Measurements from ENCODE around the gene KCNQ2.
A peak's percentile ranks its signal among the peaks of the same experiment; 100 is the strongest.

Gene KCNQ2

GRCh38 chr20:63434599-63435378, 37.7 kb downstream of the KCNQ2 start:
- DNase-seq: peak; percentile 59

- DNase-seq: no peak
These were observed 38.5 kb downstream of the KCNQ2 start for GRCh38 chr20:63433756-63434531.

- no peak for DNase-seq
These were observed 39.1 kb downstream of the KCNQ2 start for GRCh38 chr20:63433351-63433750.

GRCh38 chr20:63432577-63433325, 39.7 kb downstream of the KCNQ2 start:
- DNase-seq: no peak

GRCh38 chr20:63431944-63432343, 40.5 kb downstream of the KCNQ2 start:
- DNase-seq: no peak

GRCh38 chr20:63430891-63431290, 41.6 kb downstream of the KCNQ2 start:
- DNase-seq: no peak

GRCh38 chr20:63429992-63430391, 42.5 kb downstream of the KCNQ2 start:
- no peak for DNase-seq

GRCh38 chr20:63428906-63429575, 43.4 kb downstream of the KCNQ2 start:
- no peak for DNase-seq

GRCh38 chr20:63427724-63428330, 44.6 kb downstream of the KCNQ2 start:
- no peak for DNase-seq

GRCh38 chr20:63427206-63427605, 45.2 kb downstream of the KCNQ2 start:
- DNase-seq: no peak

GRCh38 chr20:63425846-63426485, 46.5 kb downstream of the KCNQ2 start:
- no peak for DNase-seq

GRCh38 chr20:63424613-63425012, 47.8 kb downstream of the KCNQ2 start:
- no peak for DNase-seq

GRCh38 chr20:63423751-63424150, 48.7 kb downstream of the KCNQ2 start:
- DNase-seq: no peak

- DNase-seq: no peak
These were observed 49.8 kb downstream of the KCNQ2 start for GRCh38 chr20:63422653-63423052.

GRCh38 chr20:63421913-63422312, 50.5 kb downstream of the KCNQ2 start:
- DNase-seq: no peak

- no peak for DNase-seq
These were observed 51.3 kb downstream of the KCNQ2 start for GRCh38 chr20:63421094-63421692.

- DNase-seq: no peak
These were observed 51.9 kb downstream of the KCNQ2 start for GRCh38 chr20:63420359-63421093.

- no peak for DNase-seq
These were observed 53.2 kb downstream of the KCNQ2 start for GRCh38 chr20:63419299-63419698.

GRCh38 chr20:63418617-63419016, 53.8 kb downstream of the KCNQ2 start:
- no peak for DNase-seq

GRCh38 chr20:63417738-63418120, 54.7 kb downstream of the KCNQ2 start:
- no peak for DNase-seq
